Gastroesophageal sphincter (tissue), 3 donors: ENCODE measurements around the gene VDR.

Source experiments
- CTCF ChIP-seq, 4 experiments: fragments of 200-600 bp in 2 of 4; fragments of 450-650 bp in 2 of 4; sonication (generic) in 1 of 4; IDR thresholded peaks; one replicate each; pipeline ENCODE4 v1.5.1; 2017 to 2019; ENCODE audit warnings: antibody characterized with exemption in 4 of 4, mild to moderate bottlenecking in 2 of 4, moderate library complexity in 2 of 4
- POLR2A ChIP-seq, 2 donors: fragments of 450-650 bp; IDR thresholded peaks; one replicate each; pipeline ENCODE4 v1.6.1; 2017; ENCODE audit warnings: antibody characterized with exemption in 2 of 2, mild to moderate bottlenecking in 2 of 2, moderate library complexity in 1 of 2
- POLR2AphosphoS5 ChIP-seq: sonication (generic); formaldehyde crosslinking; IDR thresholded peaks from one replicate; pipeline ENCODE4 v1.6.1; 2017; ENCODE audit warnings: antibody characterized with exemption

- no peak for TF ChIP-seq CTCF (IDR thresholded peaks at IDR 0.05)
- no peak for TF ChIP-seq POLR2AphosphoS5
- no peak for TF ChIP-seq POLR2A (IDR thresholded peaks at IDR 0.05)
Measured at GRCh38 chr12:47931187-47931586, 26.4 kb upstream of the VDR start.
